Lower leg skin (tissue), 3 donors: ENCODE results near the gene FRS3.

ENCODE experiments used
- CTCF ChIP-seq, 3 donors: fragments of 450-650 bp; IDR thresholded peaks; one replicate each; pipeline ENCODE4 v1.5.1; 2016; ENCODE audit warnings: antibody characterized with exemption in 3 of 3, mild to moderate bottlenecking in 3 of 3, moderate library complexity in 2 of 3
- POLR2A ChIP-seq, 2 donors: fragments of 450-650 bp; IDR thresholded peaks; one replicate each; pipeline ENCODE4 v1.6.1; 2016 to 2017; ENCODE audit warnings: antibody characterized with exemption in 2 of 2, mild to moderate bottlenecking in 1 of 2, moderate library complexity in 1 of 2

- TF ChIP-seq POLR2A (IDR thresholded peaks at IDR 0.05) (no peak), CTCF (IDR thresholded peaks at IDR 0.05) (no peak)
These were observed 4.3 kb downstream of the FRS3 start for GRCh38 chr6:41775293-41775882.
